GM19463 (cell line): Measurements from ENCODE around the gene VCAM1.
"Not testable (repeated sequence)": the region's sequence is repeated elsewhere in the genome, so short reads cannot be mapped to it uniquely, and the experiment has no call there.

Experiments
- ATAC-seq: cut with Tn5 transposase; IDR thresholded peaks from one replicate; pipeline ENCODE4 v1.9.1; 2021; ENCODE audit warnings: mild to moderate bottlenecking, moderate library complexity; ENCODE audit not compliant: unreplicated experiment

Gene VCAM1

GRCh38 chr1:100775483-100775882 is 55.9 kb downstream of the VCAM1 start:
- no peak for ATAC-seq

GRCh38 chr1:100778748-100779147 is 59.2 kb downstream of the VCAM1 start:
- ATAC-seq = no peak

GRCh38 chr1:100780814-100781213 is 61.3 kb downstream of the VCAM1 start:
- ATAC-seq = no peak

GRCh38 chr1:100781728-100782127 is 62.2 kb downstream of the VCAM1 start:
- not testable (repeated sequence) for ATAC-seq

- no peak for ATAC-seq
These were observed 63.0 kb downstream of the VCAM1 start for GRCh38 chr1:100782473-100783039.

GRCh38 chr1:100785470-100786052 is 66.0 kb downstream of the VCAM1 start:
- ATAC-seq = no peak

- no peak for ATAC-seq
These were observed 67.3 kb downstream of the VCAM1 start for GRCh38 chr1:100786870-100787269.
